Karpas-422 (cell line): ENCODE results near the gene CD47. TPM values are rescaled to one million over a fixed set of nuclear protein-coding genes. Genes with fewer than 3 reads are reported as not detected.

Experiments
- DNase-seq: peaks from one replicate; pipeline ENCODE4 v3.0.0-alpha.2; 2015
- H2AFZ ChIP-seq: fragments of 200-600 bp; sonication (generic); 2 replicates; pipeline ENCODE4 v1.6.1; 2014; ENCODE audit warnings: antibody characterized with exemption, low read length, mixed read lengths
- H3K27ac ChIP-seq: fragments of 200-600 bp; sonication (generic); 2 replicates; pipeline ENCODE4 v1.5.1; 2014; ENCODE audit warnings: mild to moderate bottlenecking, low read length, moderate library complexity
- H3K27me3 ChIP-seq: fragments of 200-600 bp; sonication (generic); 2 replicates; pipeline ENCODE4 v1.6.1; 2014; ENCODE audit warnings: low read length, mixed read lengths
- H3K36me3 ChIP-seq: fragments of 200-600 bp; sonication (generic); 2 replicates; pipeline ENCODE4 v1.6.1; 2014; ENCODE audit warnings: low read length, mixed read lengths; ENCODE audit not compliant: insufficient read depth
- H3K4me1 ChIP-seq: fragments of 200-600 bp; sonication (generic); 2 replicates; pipeline ENCODE4 v1.6.1; 2014; ENCODE audit warnings: mild to moderate bottlenecking, low read length, mixed read lengths
- H3K4me2 ChIP-seq: fragments of 200-600 bp; sonication (generic); 2 replicates; pipeline ENCODE4 v1.6.1; 2014; ENCODE audit warnings: low read length, low read depth, mild to moderate bottlenecking; ENCODE audit not compliant: poor library complexity, severe bottlenecking
- H3K4me3 ChIP-seq: fragments of 200-600 bp; sonication (generic); 2 replicates; pipeline ENCODE4 v1.5.1; 2014; ENCODE audit warnings: mild to moderate bottlenecking, antibody characterized with exemption, low read length, mixed read lengths
- H3K79me2 ChIP-seq: fragments of 200-600 bp; sonication (generic); 2 replicates; pipeline ENCODE4 v1.6.1; 2014; ENCODE audit warnings: mild to moderate bottlenecking, low read length, mixed read lengths
- H3K9ac ChIP-seq: fragments of 200-600 bp; sonication (generic); 2 replicates; pipeline ENCODE4 v1.6.0; 2014; ENCODE audit warnings: low read length
- H3K9me2 ChIP-seq: fragments of 200-600 bp; sonication (generic), shearing (Covaris generic); replicated peaks from 2 replicates; pipeline ENCODE4 v1.6.0; 2014; ENCODE audit warnings: mild to moderate bottlenecking, low read length, moderate library complexity; ENCODE audit not compliant: insufficient read depth
- H3K9me3 ChIP-seq: fragments of 300-700, 200-600 bp; sonication (generic); 2 replicates; pipeline ENCODE4 v1.6.1; 2014; ENCODE audit warnings: low read length, mixed read lengths
- H4K20me1 ChIP-seq: fragments of 200-600 bp; sonication (generic); 2 replicates; pipeline ENCODE4 v1.6.1; 2014; ENCODE audit warnings: mild to moderate bottlenecking, antibody characterized with exemption, low read length, low read depth; ENCODE audit not compliant: insufficient read depth
- total RNA-seq: library from RNA; depleted of rRNA; stranded (reverse); fragments of >200 nt; shearing (Covaris generic); gene quantifications from 2 replicates; pipeline ENCODE4 v1.2.3, GENCODE V29; 2014; ENCODE audit warnings: low replicate concordance; rRNA removed

CD47 gene
- 119 and 180 TPM in 2 replicates for total RNA-seq

DNA sequence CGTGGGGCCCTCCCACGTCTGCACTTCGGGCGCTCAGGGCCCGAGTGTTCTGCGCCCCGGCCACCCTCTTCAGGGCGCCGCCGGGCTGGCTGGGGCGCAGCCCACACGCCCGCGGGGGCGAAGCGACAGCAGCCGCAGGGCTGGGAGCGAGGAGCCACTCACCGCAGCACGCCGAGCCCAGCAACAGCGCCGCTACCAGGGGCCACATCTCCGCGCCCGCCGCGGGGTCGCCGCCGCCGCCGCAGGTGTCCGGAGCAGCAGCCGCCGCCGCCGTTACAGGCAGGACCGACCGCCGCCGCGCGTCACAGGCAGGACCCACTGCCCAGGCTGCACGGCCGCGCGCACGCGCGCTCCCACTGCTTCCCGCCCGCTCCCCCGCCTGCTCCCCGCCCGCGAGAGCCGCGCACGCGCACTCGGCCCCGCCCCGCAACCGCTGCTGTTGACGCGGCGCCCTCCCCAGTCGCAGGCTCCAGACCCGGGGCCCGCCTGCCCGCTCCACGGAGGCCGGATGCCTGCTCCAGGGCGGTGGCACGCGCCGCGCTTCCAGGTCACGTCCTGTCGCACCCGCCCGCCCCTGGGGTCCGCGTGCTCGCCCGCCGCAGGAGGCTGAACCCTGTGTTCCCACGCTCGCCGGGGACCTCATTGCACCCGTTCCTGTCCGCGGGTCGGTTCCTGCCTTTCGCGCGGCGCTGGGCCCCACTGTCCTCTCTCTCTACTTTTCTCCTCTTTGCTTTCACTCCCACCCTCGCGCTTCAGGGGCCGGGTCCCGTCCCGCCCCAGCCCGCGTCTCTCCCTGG, at the start of gene CD47:
Gene CD47 (minus strand): TSS at position 331 of the 797 bp plus-strand sequence. CDS start 123 bp downstream, at position 208.
- peak within 1 kb of the TSS; percentile 88 for H3K27ac ChIP-seq
- H3K36me3 ChIP-seq: peaks cover 11% of the 10 kb centered on the region
- peak within 1 kb of the TSS; percentile 59; the same call in 1 of the 2 replicates for H2AFZ ChIP-seq
- peaks cover 4% of the 10 kb centered on the region; the same call in 1 of the 2 replicates for H4K20me1 ChIP-seq
- no peaks in the 10 kb centered on the region for H3K9me3 ChIP-seq
- peak within 1 kb of the TSS; percentile 93 for H3K4me2 ChIP-seq
- peaks cover 66% of the 10 kb centered on the region for H3K4me1 ChIP-seq
- peak within 1 kb of the TSS; percentile 94 for H3K4me3 ChIP-seq
- peaks cover 48% of the 10 kb centered on the region for H3K79me2 ChIP-seq
- H3K9ac ChIP-seq: peak within 1 kb of the TSS; percentile 95
- peak; percentile 96 for DNase-seq
- no peaks in the 10 kb centered on the region for H3K27me3 ChIP-seq
- H3K9me2 ChIP-seq: no peaks in the 10 kb centered on the region

DNA sequence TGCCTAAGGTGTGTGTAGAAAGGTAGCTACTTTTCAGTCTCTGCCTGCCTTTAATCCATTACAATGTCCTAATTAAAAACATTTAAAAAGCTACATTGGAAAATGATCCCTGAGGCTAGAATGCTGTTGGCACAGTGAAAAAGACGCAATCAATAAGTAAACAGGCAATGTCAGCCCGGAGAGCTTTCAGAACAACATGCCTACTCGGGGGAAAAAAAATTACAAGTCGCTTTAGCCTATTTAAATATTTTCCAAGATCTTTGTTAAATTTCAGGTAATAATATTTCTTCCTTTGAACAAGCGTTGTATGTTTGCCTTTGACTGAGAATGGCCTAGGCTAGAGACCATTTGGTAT, 46.6 kb upstream of the CD47 start:
- Histone ChIP-seq H3K4me1 (peaks cover 23% of the 10 kb centered on the region), H3K4me2 (no peak overlapping the region)

DNA sequence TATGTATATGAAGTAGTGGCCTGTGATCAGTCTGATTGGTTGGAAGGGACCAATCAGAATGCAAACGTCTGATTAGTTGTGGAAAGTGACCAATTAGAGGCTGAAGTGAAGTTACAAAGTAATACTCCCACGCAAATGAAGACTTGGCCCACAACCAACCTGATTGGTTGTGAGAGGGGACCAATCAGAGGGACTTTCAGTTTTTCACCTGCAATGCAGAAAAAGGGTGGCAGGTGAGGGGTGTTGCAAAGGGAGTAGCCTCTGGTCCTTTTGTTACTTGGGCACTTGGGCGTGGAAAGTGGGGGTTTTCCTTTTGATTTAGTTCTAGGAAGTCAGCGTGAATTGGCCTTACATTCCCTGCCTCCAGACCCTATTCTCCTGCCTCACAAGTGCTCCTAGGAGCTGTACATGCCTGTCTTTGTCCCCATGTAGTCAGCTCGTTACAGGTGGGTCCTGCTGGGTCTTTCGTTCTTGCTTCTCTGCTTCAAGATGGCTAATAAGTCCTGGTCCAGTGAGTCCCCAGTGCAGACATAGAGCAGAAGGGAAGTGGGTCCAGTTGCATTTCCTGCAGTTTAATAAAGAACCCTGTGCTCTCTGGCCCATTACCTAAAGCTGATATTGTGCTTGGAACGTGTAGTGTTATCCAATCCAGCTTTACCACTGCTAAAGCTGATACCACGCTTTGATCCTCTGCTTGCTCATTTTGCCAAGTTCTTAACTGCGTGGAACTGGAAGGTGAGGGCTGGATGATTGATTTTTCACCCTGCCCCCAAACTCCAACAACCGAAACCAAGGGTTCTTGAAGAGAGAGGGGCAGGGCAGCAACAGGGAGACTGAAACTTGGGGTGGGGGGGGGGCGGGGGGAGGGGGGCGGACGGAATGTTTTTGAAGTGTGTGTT, 46.0 kb upstream of the CD47 start:
- no peaks in the 10 kb centered on the region for H3K9me2 ChIP-seq
- no peaks in the 10 kb centered on the region for H3K27me3 ChIP-seq
- H3K4me2 ChIP-seq: no peak overlapping the region
- no peaks in the 10 kb centered on the region for H4K20me1 ChIP-seq
- no peak for DNase-seq
- no peaks in the 10 kb centered on the region for H3K9me3 ChIP-seq
- no peaks in the 10 kb centered on the region for H3K36me3 ChIP-seq
- no peak overlapping the region for H3K4me3 ChIP-seq
- H3K9ac ChIP-seq: no peak overlapping the region
- H2AFZ ChIP-seq: no peak overlapping the region
- H3K79me2 ChIP-seq: no peaks in the 10 kb centered on the region
- peaks cover 29% of the 10 kb centered on the region for H3K4me1 ChIP-seq
- no peak overlapping the region for H3K27ac ChIP-seq

More for the DNA sequence above, 46.6 kb upstream of the CD47 start:
- Histone ChIP-seq H3K27ac (no peak overlapping the region), H3K9ac (no peak overlapping the region), H3K9me2 (no peaks in the 10 kb centered on the region), H3K27me3 (no peaks in the 10 kb centered on the region), H3K79me2 (no peaks in the 10 kb centered on the region), H2AFZ (no peak overlapping the region), H3K36me3 (no peaks in the 10 kb centered on the region), H3K9me3 (no peaks in the 10 kb centered on the region), H3K4me3 (no peak overlapping the region), H4K20me1 (no peaks in the 10 kb centered on the region)
- no peak for DNase-seq

DNA sequence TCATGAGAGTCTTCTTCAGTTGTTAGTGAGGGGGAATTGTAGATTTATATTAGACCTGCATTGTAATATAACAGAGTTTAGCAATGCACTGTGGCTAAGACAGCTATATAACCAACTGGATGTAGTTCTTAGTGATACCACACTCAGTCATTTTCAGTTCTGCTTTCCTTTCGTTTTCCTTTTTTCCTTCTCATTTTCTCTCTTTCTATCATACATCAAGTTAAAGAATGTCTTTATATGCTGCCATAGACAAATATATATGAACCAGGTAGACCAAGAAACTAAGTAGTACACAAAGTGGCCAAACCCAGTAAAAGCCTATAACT, 43.7 kb upstream of the CD47 start:
- H3K9me3 ChIP-seq: no peaks in the 10 kb centered on the region
- H3K36me3 ChIP-seq: no peaks in the 10 kb centered on the region
- no peaks in the 10 kb centered on the region for H4K20me1 ChIP-seq
- no peaks in the 10 kb centered on the region for H3K79me2 ChIP-seq
- no peak for DNase-seq
- peak overlapping the region; percentile 52 for H3K4me2 ChIP-seq
- H3K9ac ChIP-seq: no peak overlapping the region
- no peaks in the 10 kb centered on the region for H3K9me2 ChIP-seq
- no peak overlapping the region for H2AFZ ChIP-seq
- no peak overlapping the region for H3K27ac ChIP-seq
- peaks cover 51% of the 10 kb centered on the region for H3K4me1 ChIP-seq
- no peak overlapping the region for H3K4me3 ChIP-seq
- no peaks in the 10 kb centered on the region for H3K27me3 ChIP-seq

DNA sequence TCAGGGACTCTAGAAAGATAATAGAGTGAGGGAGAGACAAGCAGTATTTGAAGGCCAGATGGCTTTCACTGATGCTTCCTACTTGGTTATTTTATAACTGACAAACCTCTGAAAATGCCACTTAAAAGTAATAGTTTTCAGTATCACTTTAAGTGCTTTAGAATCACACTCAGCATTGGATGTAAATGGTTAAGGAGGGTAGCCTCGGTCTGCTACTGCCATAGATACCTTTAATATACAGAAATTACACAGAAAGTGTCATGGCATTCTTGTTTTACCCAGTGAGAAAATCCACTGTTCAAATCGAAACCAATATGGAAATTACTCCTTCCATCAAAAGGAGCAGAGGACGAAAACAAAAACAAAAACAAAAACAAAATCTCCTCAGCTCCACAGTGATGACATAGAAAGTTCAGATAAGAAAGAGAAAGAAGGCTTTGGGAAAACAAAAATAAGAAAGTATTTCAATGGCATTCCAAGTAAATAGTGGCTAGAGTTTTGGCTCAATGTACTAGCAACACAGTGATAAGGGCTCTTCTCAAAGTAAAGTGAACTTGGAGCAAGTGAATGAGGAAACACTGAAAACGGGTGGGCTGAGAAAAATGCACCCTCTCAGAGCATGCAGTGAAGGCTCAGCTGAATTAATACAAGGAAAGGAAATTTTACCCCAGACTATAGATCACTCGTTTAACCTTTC, 43.2 kb upstream of the CD47 start:
- H3K9me3 ChIP-seq: no peaks in the 10 kb centered on the region
- H3K27ac ChIP-seq: no peak overlapping the region
- peaks cover 54% of the 10 kb centered on the region for H3K4me1 ChIP-seq
- no peak overlapping the region for H3K9ac ChIP-seq
- no peak for DNase-seq
- no peaks in the 10 kb centered on the region for H3K9me2 ChIP-seq
- no peaks in the 10 kb centered on the region for H3K79me2 ChIP-seq
- H3K4me2 ChIP-seq: peak overlapping the region; percentile 52
- no peaks in the 10 kb centered on the region for H4K20me1 ChIP-seq
- no peak overlapping the region for H2AFZ ChIP-seq
- no peaks in the 10 kb centered on the region for H3K36me3 ChIP-seq
- H3K27me3 ChIP-seq: no peaks in the 10 kb centered on the region
- no peak overlapping the region for H3K4me3 ChIP-seq

DNA sequence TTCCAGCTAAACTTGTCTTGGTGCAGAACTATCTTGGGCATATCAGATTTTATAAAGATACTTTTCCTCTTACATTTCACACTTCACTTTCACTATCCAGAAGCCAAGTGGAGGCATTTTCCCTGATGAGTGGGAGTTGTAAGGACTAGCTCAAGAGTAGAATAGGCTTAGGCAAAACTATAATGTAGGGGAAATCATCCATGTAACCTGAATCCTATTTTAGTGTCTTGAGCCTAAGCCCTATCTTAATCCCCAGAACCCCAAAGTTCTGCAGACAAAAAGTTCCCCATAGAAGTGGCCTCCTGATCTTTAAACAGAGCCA, 42.2 kb upstream of the CD47 start:
- H4K20me1 ChIP-seq: no peaks in the 10 kb centered on the region
- peak overlapping the region; percentile 6; the same call in 1 of the 2 replicates for H3K4me3 ChIP-seq
- H3K9me2 ChIP-seq: no peaks in the 10 kb centered on the region
- H3K27me3 ChIP-seq: no peaks in the 10 kb centered on the region
- H3K9me3 ChIP-seq: no peaks in the 10 kb centered on the region
- H3K4me2 ChIP-seq: peak overlapping the region; percentile 52
- no peak overlapping the region for H2AFZ ChIP-seq
- no peak overlapping the region for H3K9ac ChIP-seq
- H3K79me2 ChIP-seq: no peaks in the 10 kb centered on the region
- DNase-seq: no peak
- H3K36me3 ChIP-seq: no peaks in the 10 kb centered on the region
- H3K27ac ChIP-seq: no peak overlapping the region
- H3K4me1 ChIP-seq: peaks cover 54% of the 10 kb centered on the region

DNA sequence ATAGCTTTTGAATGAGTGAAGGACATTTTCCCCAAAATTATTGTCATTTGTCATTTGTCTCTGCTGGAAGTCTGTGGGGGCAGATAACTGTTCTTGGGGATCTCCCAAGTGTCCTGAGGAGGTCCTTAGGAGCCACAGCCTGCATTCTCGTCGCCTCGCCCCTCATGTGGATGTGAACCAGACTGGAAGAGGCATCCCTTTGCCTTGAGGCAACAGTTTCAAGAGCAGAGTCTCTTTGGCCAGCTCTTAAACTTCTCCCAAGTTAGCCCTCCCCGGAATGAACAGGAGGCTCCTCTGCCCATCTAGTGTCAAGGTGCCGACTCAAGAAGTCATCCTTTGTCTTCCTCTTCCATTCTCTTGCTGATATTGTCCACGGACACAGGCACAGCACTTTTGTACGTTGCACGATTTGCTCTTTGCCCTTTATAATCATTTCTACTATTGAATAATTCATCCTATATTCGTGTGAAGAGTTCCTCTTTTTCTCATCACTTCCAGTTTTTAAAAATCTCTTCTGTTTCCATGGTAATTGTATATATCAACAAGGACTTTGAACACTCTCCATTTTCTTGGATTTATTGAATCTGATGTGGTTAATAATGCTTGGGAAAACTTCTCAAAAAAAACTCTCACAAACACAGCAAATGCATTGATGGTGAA, 40.8 kb upstream of the CD47 start:
- Histone ChIP-seq H3K79me2 (no peaks in the 10 kb centered on the region), H3K4me3 (peak overlapping the region; percentile 14; the same call in 1 of the 2 replicates), H2AFZ (no peak overlapping the region)

More for the DNA sequence above, 40.8 kb upstream of the CD47 start:
- Histone ChIP-seq H3K27me3 (no peaks in the 10 kb centered on the region), H3K4me2 (peak overlapping the region; percentile 21), H4K20me1 (no peaks in the 10 kb centered on the region), H3K9me2 (no peaks in the 10 kb centered on the region), H3K9me3 (no peaks in the 10 kb centered on the region), H3K27ac (no peak overlapping the region), H3K4me1 (peaks cover 61% of the 10 kb centered on the region), H3K36me3 (no peaks in the 10 kb centered on the region), H3K9ac (no peak overlapping the region)
- peak; percentile 61 for DNase-seq
